Endothelial cell of umbilical vein (primary cell): ENCODE results near the gene ZDHHC19. TPM values are rescaled to one million over a fixed set of nuclear protein-coding genes. Genes with fewer than 3 reads are reported as not detected.

Experiments
- BruUV-seq: library from RNA; stranded (reverse); fragments of 400-500 nt; replicated peaks from 2 replicates; lab custom pipeline; 2021; lab: Mats Ljungman, UMichigan
- CTCF ChIA-PET: fragments of 300-600, 350-600 bp; sonication (Branson Sonifier 250); formaldehyde crosslinking; loops from one replicate; lab custom pipeline; 2021; ENCODE audit warnings: antibody characterized with exemption, inconsistent platforms; lab: Charles Lee
- POLR2A ChIA-PET: fragments of 300-600, 350-600 bp; sonication (Branson Sonifier 250); formaldehyde crosslinking; loops from one replicate; lab custom pipeline; 2021; ENCODE audit warnings: antibody characterized with exemption, inconsistent platforms; lab: Charles Lee
- DNase-seq: peaks from one replicate; pipeline ENCODE4 v3.0.0-alpha.2; 2011; ENCODE audit warnings: low read depth, low spot score
- FAIRE-seq: peaks from 2 replicates; lab custom pipeline; 2011; peaks lifted over from hg19 to GRCh38; lab: Jason Lieb, UNC
- H2AFZ ChIP-seq: 2 replicates; pipeline ENCODE4 v1.6.0; 2012; ENCODE audit warnings: low read depth, low read length, control low read depth, inconsistent platforms
- H3K27ac ChIP-seq: 2 replicates; pipeline ENCODE4 v1.5.1; 2011; ENCODE audit warnings: low read depth, mild to moderate bottlenecking, control low read depth, low read length, moderate library complexity; ENCODE audit not compliant: insufficient read depth
- H3K27me3 ChIP-seq, 2 experiments: 2 replicates each; pipeline versions ENCODE4 v1.6.0 to v1.6.1; 2011; ENCODE audit warnings: low read length in 2 of 2, mixed read lengths in 1 of 2; ENCODE audit not compliant: control insufficient read depth in 2 of 2, insufficient read depth in 2 of 2
- H3K36me3 ChIP-seq, 2 experiments: 2 replicates in 1 of 2; 3 replicates in 1 of 2; pipeline ENCODE4 v1.5.1; 2011; ENCODE audit warnings: low read length in 2 of 2, mild to moderate bottlenecking in 1 of 2, moderate library complexity in 1 of 2; ENCODE audit not compliant: control insufficient read depth in 2 of 2, insufficient read depth in 2 of 2; ENCODE audit errors: extremely low read depth in 1 of 2
- H3K4me1 ChIP-seq: 3 replicates; pipeline ENCODE4 v1.5.1; 2011; ENCODE audit warnings: mild to moderate bottlenecking, low read length; ENCODE audit not compliant: control insufficient read depth, insufficient read depth; ENCODE audit errors: extremely low read depth
- H3K4me2 ChIP-seq: 2 replicates; pipeline ENCODE4 v1.6.1; 2011; ENCODE audit warnings: low read length, control low read depth, mixed read lengths; ENCODE audit not compliant: insufficient read depth
- H3K4me3 ChIP-seq, 3 experiments: fragments of 200-600 bp in 1 of 3; sonication (generic), shearing (Covaris generic) in 1 of 3; replicated peaks in 1 of 3; 2 replicates each; pipeline ENCODE4 v1.5.1; 2011 to 2016; ENCODE audit warnings: control low read depth in 3 of 3, low read length in 3 of 3, mild to moderate bottlenecking in 2 of 3, inconsistent platforms in 1 of 3, low read depth in 1 of 3, moderate library complexity in 1 of 3; ENCODE audit not compliant: insufficient read depth in 1 of 3
- H3K79me2 ChIP-seq: 2 replicates; pipeline ENCODE4 v1.6.0; 2012; ENCODE audit warnings: low read length, inconsistent platforms; ENCODE audit not compliant: control insufficient read depth, insufficient read depth
- H3K9ac ChIP-seq: replicated peaks from 2 replicates; pipeline ENCODE3; 2011; ENCODE audit warnings: low read length, control low read depth; ENCODE audit not compliant: insufficient read depth; ENCODE audit errors: extremely low read depth
- H3K9me1 ChIP-seq: replicated peaks from 3 replicates; pipeline ENCODE4 v1.6.0; 2011; ENCODE audit warnings: mild to moderate bottlenecking, low read length; ENCODE audit not compliant: control insufficient read depth, insufficient read depth; ENCODE audit errors: extremely low read depth
- H3K9me3 ChIP-seq: replicated peaks from 2 replicates; pipeline ENCODE4 v1.5.1; 2012; ENCODE audit warnings: low read length, inconsistent platforms; ENCODE audit not compliant: control insufficient read depth, insufficient read depth
- H4K20me1 ChIP-seq: replicated peaks from 2 replicates; pipeline ENCODE3; 2011; ENCODE audit warnings: mild to moderate bottlenecking, low read length; ENCODE audit not compliant: control insufficient read depth, insufficient read depth; ENCODE audit errors: extremely low read depth
- EZH2 ChIP-seq: IDR thresholded peaks from 2 replicates; pipeline ENCODE4 v1.6.1; 2012; ENCODE audit warnings: borderline replicate concordance, low read depth, mild to moderate bottlenecking, moderate library complexity, low read length, inconsistent platforms; ENCODE audit not compliant: severe bottlenecking
- FOS ChIP-seq: IDR thresholded peaks from 2 replicates; pipeline ENCODE4 v1.6.1; 2011; ENCODE audit warnings: mild to moderate bottlenecking, low read length, moderate library complexity, borderline replicate concordance; ENCODE audit not compliant: insufficient read depth
- GATA2 ChIP-seq: IDR thresholded peaks from 2 replicates; pipeline ENCODE4 v1.7.0; 2011; ENCODE audit warnings: low read depth, mild to moderate bottlenecking, moderate library complexity, mixed read lengths, low read length; ENCODE audit not compliant: insufficient read length, insufficient read depth
- JUN ChIP-seq: IDR thresholded peaks from 2 replicates; pipeline ENCODE4 v1.6.1; 2011; ENCODE audit warnings: borderline replicate concordance, low read depth; ENCODE audit not compliant: insufficient read length, insufficient read depth
- MYC ChIP-seq: IDR thresholded peaks from one replicate; pipeline ENCODE4 v1.6.1; 2011; ENCODE audit warnings: mild to moderate bottlenecking, low read depth, low read length
- POLR2A ChIP-seq: IDR thresholded peaks from 2 replicates; pipeline ENCODE4 v1.6.1; 2012; ENCODE audit warnings: low read depth, mild to moderate bottlenecking, control low read depth, low read length
- POLR2AphosphoS5 ChIP-seq: IDR thresholded peaks from 2 replicates; pipeline ENCODE4 v1.6.1; 2012; ENCODE audit warnings: low read depth, mild to moderate bottlenecking, control low read depth, low read length, moderate library complexity; ENCODE audit not compliant: insufficient read depth
- dilution Hi-C: fragments of 300-500 bp; cut with MboI; formaldehyde crosslinking; loops from one replicate; pipeline ENCODE4 v1.15.0; 2019; ENCODE audit warnings: low sequenced_read_pairs; ENCODE audit not compliant: extremely low pct_ligation_motif_present
- intact Hi-C: fragments of 100-400 bp; cut with micrococcal nuclease; formaldehyde crosslinking; loops from one replicate; pipeline ENCODE4 v1.10.0; 2022
- polyA plus RNA-seq, 4 experiments: library from polyadenylated mRNA; depleted of rRNA in 3 of 4; stranded (reverse) in 3 of 4; unstranded in 1 of 4; fragments of >200 nt; gene quantifications; 2 replicates each; pipeline versions ENCODE4 v1.2.1 to v1.2.3, GENCODE V29; 2011 to 2012; ENCODE audit warnings: missing spikeins in 1 of 4
- total RNA-seq: library from RNA; stranded (reverse); gene quantifications from 2 replicates; pipeline ENCODE4 v1.2.3, GENCODE V29; 2021
- TF ChIP-seq, protein P1 (sequence below), 2 donors: IDR thresholded peaks; 1 replicate in 1 of 2; 2 replicates in 1 of 2; pipeline ENCODE4 v1.5.1; 2011; ENCODE audit warnings: low read length in 2 of 2, mild to moderate bottlenecking in 2 of 2, moderate library complexity in 2 of 2, control low read depth in 1 of 2, inconsistent platforms in 1 of 2, low read depth in 1 of 2; ENCODE audit not compliant: insufficient read depth in 1 of 2; ENCODE audit errors: extremely low read depth in 1 of 2
- TF ChIP-seq, protein P2 (sequence below): IDR thresholded peaks from 2 replicates; pipeline ENCODE4 v1.6.1; 2011; ENCODE audit not compliant: insufficient read depth, insufficient read length

Gene ZDHHC19
- total and polyA plus RNA-seq, 2 donors (not counting 3 experiments of a cell fraction or from before 2014, with no cell fraction given) = not detected

DNA sequence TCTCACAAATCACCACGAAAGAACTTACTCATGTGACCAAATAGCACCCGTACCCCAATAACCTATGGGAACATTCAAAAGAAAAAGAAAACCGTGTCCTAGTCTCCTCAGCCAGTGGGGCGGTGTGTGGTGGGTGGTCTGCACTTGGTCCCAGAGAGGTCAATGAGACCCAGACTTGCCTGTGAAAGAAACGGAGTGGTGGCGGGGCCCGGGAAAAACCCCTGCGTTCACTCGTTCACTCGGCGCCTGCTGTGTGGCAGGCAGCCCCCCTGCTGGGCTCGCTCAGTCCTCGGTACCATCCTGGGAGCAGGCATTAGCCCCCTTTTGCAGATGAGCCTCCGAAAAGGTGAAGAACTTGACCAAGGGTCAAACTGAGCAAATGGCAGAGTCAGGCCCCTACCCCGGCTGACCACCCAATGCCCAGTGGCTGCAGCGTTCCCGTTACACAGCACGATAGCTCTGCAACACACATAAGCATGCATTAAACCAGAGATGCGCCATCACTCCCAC lies 36.0 kb downstream of the ZDHHC19 start:
- ChIA-PET CTCF (interaction anchor here (1.5 kb wide), 1 partner anchor 12 kb away, joined by 3 read pairs; no protein-coding TSS in a partner anchor), POLR2A (no interaction called here)
- no peak overlapping the region for H3K4me3 ChIP-seq
- H4K20me1 ChIP-seq = no peaks in the 10 kb centered on the region
- H3K4me2 ChIP-seq = no peak overlapping the region
- H3K27me3 ChIP-seq = no peaks in the 10 kb centered on the region
- BruUV-seq = no TSS peak
- H3K9me3 ChIP-seq = no peaks in the 10 kb centered on the region
- FAIRE-seq (no peak), DNase-seq (no peak)
- intact Hi-C loops = no loop called here
- H2AFZ ChIP-seq = no peak overlapping the region
- no peak overlapping the region for H3K9ac ChIP-seq
- H3K36me3 ChIP-seq = no peaks in the 10 kb centered on the region
- no peaks in the 10 kb centered on the region for H3K9me1 ChIP-seq
- dilution Hi-C loops = no loop called here
- peaks cover 3% of the 10 kb centered on the region for H3K4me1 ChIP-seq
- no peak overlapping the region for H3K27ac ChIP-seq
- H3K79me2 ChIP-seq = no peaks in the 10 kb centered on the region
- TF ChIP-seq EZH2 (no peak), FOS (no peak)
- TF ChIP-seq, protein P1, sequence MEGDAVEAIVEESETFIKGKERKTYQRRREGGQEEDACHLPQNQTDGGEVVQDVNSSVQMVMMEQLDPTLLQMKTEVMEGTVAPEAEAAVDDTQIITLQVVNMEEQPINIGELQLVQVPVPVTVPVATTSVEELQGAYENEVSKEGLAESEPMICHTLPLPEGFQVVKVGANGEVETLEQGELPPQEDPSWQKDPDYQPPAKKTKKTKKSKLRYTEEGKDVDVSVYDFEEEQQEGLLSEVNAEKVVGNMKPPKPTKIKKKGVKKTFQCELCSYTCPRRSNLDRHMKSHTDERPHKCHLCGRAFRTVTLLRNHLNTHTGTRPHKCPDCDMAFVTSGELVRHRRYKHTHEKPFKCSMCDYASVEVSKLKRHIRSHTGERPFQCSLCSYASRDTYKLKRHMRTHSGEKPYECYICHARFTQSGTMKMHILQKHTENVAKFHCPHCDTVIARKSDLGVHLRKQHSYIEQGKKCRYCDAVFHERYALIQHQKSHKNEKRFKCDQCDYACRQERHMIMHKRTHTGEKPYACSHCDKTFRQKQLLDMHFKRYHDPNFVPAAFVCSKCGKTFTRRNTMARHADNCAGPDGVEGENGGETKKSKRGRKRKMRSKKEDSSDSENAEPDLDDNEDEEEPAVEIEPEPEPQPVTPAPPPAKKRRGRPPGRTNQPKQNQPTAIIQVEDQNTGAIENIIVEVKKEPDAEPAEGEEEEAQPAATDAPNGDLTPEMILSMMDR (IDR thresholded peaks at IDR 0.05; ENCODE audit: extremely low read depth in 1 of 2, insufficient read depth in 1 of 2, low read depth in 1 of 2, low read length in 2 of 2) = no peak

DNA sequence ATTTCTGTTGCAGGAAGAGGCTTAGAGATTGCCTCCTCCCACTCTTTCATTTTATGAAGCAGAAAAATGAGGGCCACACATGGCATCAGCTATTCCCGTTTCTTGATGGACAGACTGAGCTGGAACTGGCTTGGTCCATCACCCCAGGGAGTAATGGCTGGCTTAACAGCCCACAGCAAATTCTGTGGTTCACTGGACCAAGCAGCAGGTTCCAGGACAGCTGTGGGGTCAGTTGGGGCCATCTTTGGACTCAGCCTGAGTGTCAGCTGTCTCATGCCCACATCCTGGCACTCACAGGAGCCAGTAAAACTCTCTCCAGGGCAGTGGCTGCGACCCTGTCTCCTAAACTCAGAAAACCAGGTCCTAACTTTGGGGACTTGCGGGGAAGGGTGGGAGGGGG lies 36.5 kb downstream of the ZDHHC19 start:
- no peaks in the 10 kb centered on the region for H3K9me3 ChIP-seq
- no peak for TF ChIP-seq MYC
- TF ChIP-seq, protein P2, sequence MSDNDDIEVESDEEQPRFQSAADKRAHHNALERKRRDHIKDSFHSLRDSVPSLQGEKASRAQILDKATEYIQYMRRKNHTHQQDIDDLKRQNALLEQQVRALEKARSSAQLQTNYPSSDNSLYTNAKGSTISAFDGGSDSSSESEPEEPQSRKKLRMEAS = no peak
- no peak for TF ChIP-seq GATA2
- TF ChIP-seq POLR2AphosphoS5 = no peak
- TF ChIP-seq, protein P1 (IDR thresholded peaks at IDR 0.05; ENCODE audit: extremely low read depth in 1 of 2, insufficient read depth in 1 of 2, low read depth in 1 of 2, low read length in 2 of 2) = no peak
- no peak for TF ChIP-seq EZH2
- no peak for TF ChIP-seq FOS
- TF ChIP-seq JUN = no peak
- no peak for TF ChIP-seq POLR2A
- H3K9me1 ChIP-seq = no peaks in the 10 kb centered on the region
- dilution Hi-C loops = no loop called here
- H3K9ac ChIP-seq = no peak overlapping the region
- no peak overlapping the region for H3K4me2 ChIP-seq
- peaks cover 2% of the 10 kb centered on the region for H3K4me1 ChIP-seq
- POLR2A ChIA-PET = no interaction called here
- H2AFZ ChIP-seq = no peak overlapping the region
- intact Hi-C loops = no loop called here
- H4K20me1 ChIP-seq = no peaks in the 10 kb centered on the region
- no peaks in the 10 kb centered on the region for H3K36me3 ChIP-seq
- no peak overlapping the region for H3K4me3 ChIP-seq
- H3K27me3 ChIP-seq = no peaks in the 10 kb centered on the region
- FAIRE-seq = no peak
- no peak overlapping the region for H3K27ac ChIP-seq
- no peaks in the 10 kb centered on the region for H3K79me2 ChIP-seq
- no TSS peak for BruUV-seq
- DNase-seq = no peak
- CTCF ChIA-PET = no interaction called here
